ENCODE results near the gene STAG1. TPM values are rescaled to one million over a fixed set of nuclear protein-coding genes. Genes with fewer than 3 reads are reported as not detected.
A peak's percentile ranks its signal among the peaks of the same experiment; 100 is the strongest.

STAG1 gene
- total RNA-seq, 1 donor from 2014 or later = 24.1 TPM

GRCh38 chr3:136703429-136703828, 48.7 kb downstream of the STAG1 start:
- H3K36me3 Mint-ChIP-seq (ENCODE audit: low read depth, unreplicated experiment) = peaks cover 3% of the 10 kb centered on the region
- no peak overlapping the region for H3K4me2 ChIP-seq (ENCODE audit: low read length)
- peaks cover 68% of the 10 kb centered on the region for H4K20me1 ChIP-seq (ENCODE audit: insufficient read depth, low read length)
- peaks cover 93% of the 10 kb centered on the region for H3K79me2 ChIP-seq (ENCODE audit: insufficient read depth, low read length)
- no peak overlapping the region for H3K4me3 Mint-ChIP-seq (ENCODE audit: unreplicated experiment)
- TF ChIP-seq, protein P1, sequence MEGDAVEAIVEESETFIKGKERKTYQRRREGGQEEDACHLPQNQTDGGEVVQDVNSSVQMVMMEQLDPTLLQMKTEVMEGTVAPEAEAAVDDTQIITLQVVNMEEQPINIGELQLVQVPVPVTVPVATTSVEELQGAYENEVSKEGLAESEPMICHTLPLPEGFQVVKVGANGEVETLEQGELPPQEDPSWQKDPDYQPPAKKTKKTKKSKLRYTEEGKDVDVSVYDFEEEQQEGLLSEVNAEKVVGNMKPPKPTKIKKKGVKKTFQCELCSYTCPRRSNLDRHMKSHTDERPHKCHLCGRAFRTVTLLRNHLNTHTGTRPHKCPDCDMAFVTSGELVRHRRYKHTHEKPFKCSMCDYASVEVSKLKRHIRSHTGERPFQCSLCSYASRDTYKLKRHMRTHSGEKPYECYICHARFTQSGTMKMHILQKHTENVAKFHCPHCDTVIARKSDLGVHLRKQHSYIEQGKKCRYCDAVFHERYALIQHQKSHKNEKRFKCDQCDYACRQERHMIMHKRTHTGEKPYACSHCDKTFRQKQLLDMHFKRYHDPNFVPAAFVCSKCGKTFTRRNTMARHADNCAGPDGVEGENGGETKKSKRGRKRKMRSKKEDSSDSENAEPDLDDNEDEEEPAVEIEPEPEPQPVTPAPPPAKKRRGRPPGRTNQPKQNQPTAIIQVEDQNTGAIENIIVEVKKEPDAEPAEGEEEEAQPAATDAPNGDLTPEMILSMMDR (IDR thresholded peaks at IDR 0.05; ENCODE audit: insufficient read depth, low read depth, low read length) = no peak
- no peak for TF ChIP-seq EZH2 (IDR thresholded peaks at IDR 0.05; ENCODE audit: insufficient read depth, low read length)
- peaks cover 19% of the 10 kb centered on the region for H3K4me1 Mint-ChIP-seq (ENCODE audit: low read depth, unreplicated experiment)
- FAIRE-seq (no peak), DNase-seq (ENCODE audit: low read depth) (peak; percentile 45)
- H3K27me3 Mint-ChIP-seq (ENCODE audit: low read depth, unreplicated experiment) = no peaks in the 10 kb centered on the region
- H2AFZ ChIP-seq (ENCODE audit: low read depth, low read length) = no peak overlapping the region
- H3K9me3 ChIP-seq (ENCODE audit: insufficient read depth, low read depth, low read length) = no peaks in the 10 kb centered on the region
- no peaks in the 10 kb centered on the region for H3K9me3 Mint-ChIP-seq (ENCODE audit: unreplicated experiment)
- no peaks in the 10 kb centered on the region for H3K4me1 ChIP-seq (ENCODE audit: insufficient read depth, low read length)
- H3K27ac ChIP-seq (ENCODE audit: low read depth, low read length) = no peak overlapping the region
- peak overlapping the region; percentile 47 for H3K27ac Mint-ChIP-seq (ENCODE audit: unreplicated experiment)
- no peak overlapping the region for H3K4me3 ChIP-seq (ENCODE audit: insufficient read depth, low read depth, low read length)
- no peak overlapping the region for H3K9ac ChIP-seq (ENCODE audit: low read length)
- H3K36me3 ChIP-seq (ENCODE audit: insufficient read depth, low read length) = no peaks in the 10 kb centered on the region
- H3K27me3 ChIP-seq (ENCODE audit: insufficient read depth, low read length) = no peaks in the 10 kb centered on the region

GRCh38 chr3:136699271-136699828, 52.8 kb downstream of the STAG1 start:
- H3K4me3 ChIP-seq (ENCODE audit: insufficient read depth, low read depth, low read length) = no peak overlapping the region
- FAIRE-seq = no peak
- Mint-ChIP-seq H3K27me3 (ENCODE audit: low read depth, unreplicated experiment) (no peaks in the 10 kb centered on the region), H3K4me1 (ENCODE audit: low read depth, unreplicated experiment) (peaks cover 29% of the 10 kb centered on the region), H3K27ac (ENCODE audit: unreplicated experiment) (peak overlapping the region; percentile 68), H3K4me3 (ENCODE audit: unreplicated experiment) (no peak overlapping the region), H3K36me3 (ENCODE audit: low read depth, unreplicated experiment) (peaks cover 7% of the 10 kb centered on the region), H3K9me3 (ENCODE audit: unreplicated experiment) (no peaks in the 10 kb centered on the region)
- TF ChIP-seq, protein P1 (IDR thresholded peaks at IDR 0.05; ENCODE audit: insufficient read depth, low read depth, low read length) = no peak
- no peak for TF ChIP-seq EZH2 (IDR thresholded peaks at IDR 0.05; ENCODE audit: insufficient read depth, low read length)
- H3K79me2 ChIP-seq (ENCODE audit: insufficient read depth, low read length) = peaks cover 93% of the 10 kb centered on the region
- H3K9me3 ChIP-seq (ENCODE audit: insufficient read depth, low read depth, low read length) = no peaks in the 10 kb centered on the region
- no peak overlapping the region for H2AFZ ChIP-seq (ENCODE audit: low read depth, low read length)
- no peak overlapping the region for H3K9ac ChIP-seq (ENCODE audit: low read length)
- H3K4me1 ChIP-seq (ENCODE audit: insufficient read depth, low read length) = no peaks in the 10 kb centered on the region
- H3K36me3 ChIP-seq (ENCODE audit: insufficient read depth, low read length) = no peaks in the 10 kb centered on the region
- H4K20me1 ChIP-seq (ENCODE audit: insufficient read depth, low read length) = peaks cover 59% of the 10 kb centered on the region
- no peak overlapping the region for H3K4me2 ChIP-seq (ENCODE audit: low read length)
- no peak overlapping the region for H3K27ac ChIP-seq (ENCODE audit: low read depth, low read length)
- DNase-seq (ENCODE audit: low read depth) = no peak
- H3K27me3 ChIP-seq (ENCODE audit: insufficient read depth, low read length) = no peaks in the 10 kb centered on the region

DNA sequence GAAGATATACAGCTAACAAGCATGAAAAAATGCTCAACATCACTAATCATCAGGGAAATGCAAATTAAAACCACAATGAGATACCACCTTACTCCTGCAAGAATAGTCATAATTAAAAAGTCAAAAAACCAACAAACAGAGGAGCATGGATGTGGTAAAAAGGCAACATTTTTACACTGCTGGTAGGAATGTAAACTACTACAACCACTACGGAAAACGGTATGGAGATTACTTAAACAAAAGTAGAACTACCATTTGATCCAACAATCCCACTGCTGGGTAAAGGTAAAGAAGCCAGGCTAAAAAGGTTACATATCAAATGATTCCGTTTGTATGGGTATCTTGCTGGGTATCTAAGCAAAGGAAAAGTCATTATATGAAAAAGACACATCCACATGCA, 53.8 kb downstream of the STAG1 start:
- no peak for FAIRE-seq

More for the DNA sequence above, 53.8 kb downstream of the STAG1 start:
- H3K27me3 Mint-ChIP-seq (ENCODE audit: low read depth, unreplicated experiment) = no peaks in the 10 kb centered on the region
- peaks cover 5% of the 10 kb centered on the region for H3K36me3 Mint-ChIP-seq (ENCODE audit: low read depth, unreplicated experiment)
- H3K27me3 ChIP-seq (ENCODE audit: insufficient read depth, low read length) = no peaks in the 10 kb centered on the region
- H3K4me1 Mint-ChIP-seq (ENCODE audit: low read depth, unreplicated experiment) = peaks cover 28% of the 10 kb centered on the region
- no peak overlapping the region for H3K4me2 ChIP-seq (ENCODE audit: low read length)
- no peak overlapping the region for H3K27ac ChIP-seq (ENCODE audit: low read depth, low read length)
- peaks cover 61% of the 10 kb centered on the region for H4K20me1 ChIP-seq (ENCODE audit: insufficient read depth, low read length)
- no peak for DNase-seq (ENCODE audit: low read depth)
- H3K9ac ChIP-seq (ENCODE audit: low read length) = no peak overlapping the region
- H2AFZ ChIP-seq (ENCODE audit: low read depth, low read length) = no peak overlapping the region
- H3K9me3 ChIP-seq (ENCODE audit: insufficient read depth, low read depth, low read length) = no peaks in the 10 kb centered on the region
- no peaks in the 10 kb centered on the region for H3K4me1 ChIP-seq (ENCODE audit: insufficient read depth, low read length)
- TF ChIP-seq, protein P1 (IDR thresholded peaks at IDR 0.05; ENCODE audit: insufficient read depth, low read depth, low read length) = no peak
- TF ChIP-seq EZH2 (IDR thresholded peaks at IDR 0.05; ENCODE audit: insufficient read depth, low read length) = no peak
- H3K36me3 ChIP-seq (ENCODE audit: insufficient read depth, low read length) = no peaks in the 10 kb centered on the region
- H3K9me3 Mint-ChIP-seq (ENCODE audit: unreplicated experiment) = no peaks in the 10 kb centered on the region
- H3K4me3 ChIP-seq (ENCODE audit: insufficient read depth, low read depth, low read length) = no peak overlapping the region
- H3K79me2 ChIP-seq (ENCODE audit: insufficient read depth, low read length) = peaks cover 92% of the 10 kb centered on the region
- H3K4me3 Mint-ChIP-seq (ENCODE audit: unreplicated experiment) = no peak overlapping the region
- peak overlapping the region; percentile 56 for H3K27ac Mint-ChIP-seq (ENCODE audit: unreplicated experiment)

Data from astrocyte (in vitro differentiated cells and primary cell).